Keratinocyte (primary cell): ENCODE results near the gene PCGF2. TPM values are rescaled to one million over a fixed set of nuclear protein-coding genes. Genes with fewer than 3 reads are reported as not detected.

Experiments
- DNase-seq: peaks from one replicate; pipeline ENCODE4 v3.0.0-alpha.2; 2011; ENCODE audit warnings: low read depth, missing footprints, low spot score
- FAIRE-seq: peaks from 2 replicates; lab custom pipeline; 2011; peaks lifted over from hg19 to GRCh38; lab: Jason Lieb, UNC
- H2AFZ ChIP-seq: 2 replicates; pipeline ENCODE4 v1.6.0; 2012; ENCODE audit warnings: low read length, control low read depth, inconsistent platforms; ENCODE audit not compliant: control insufficient read depth
- H3K27ac ChIP-seq: 2 replicates; pipeline ENCODE4 v1.5.1; 2011; ENCODE audit warnings: low read length; ENCODE audit not compliant: control insufficient read depth, insufficient read depth
- H3K27me3 ChIP-seq: 3 replicates; pipeline ENCODE4 v1.6.0; 2011; ENCODE audit warnings: low read length; ENCODE audit not compliant: control insufficient read depth, insufficient read depth; ENCODE audit errors: extremely low read depth
- H3K36me3 ChIP-seq, 2 experiments: 2 replicates in 1 of 2; 3 replicates in 1 of 2; pipeline ENCODE4 v1.5.1; 2011; ENCODE audit warnings: low read length in 2 of 2, mild to moderate bottlenecking in 1 of 2; ENCODE audit not compliant: control insufficient read depth in 2 of 2, insufficient read depth in 2 of 2; ENCODE audit errors: extremely low read depth in 1 of 2
- H3K4me1 ChIP-seq: 3 replicates; pipeline ENCODE4 v1.5.1; 2011; ENCODE audit warnings: low read length; ENCODE audit not compliant: control insufficient read depth, insufficient read depth; ENCODE audit errors: extremely low read depth
- H3K4me2 ChIP-seq: 3 replicates; pipeline ENCODE4 v1.6.0; 2011; ENCODE audit warnings: low read depth, low read length; ENCODE audit not compliant: control insufficient read depth, insufficient read depth; ENCODE audit errors: extremely low read depth
- H3K4me3 ChIP-seq, 3 experiments: fragments of 200-600 bp in 1 of 3; sonication (generic) in 1 of 3; 2 replicates in 2 of 3; 3 replicates in 1 of 3; pipeline ENCODE4 v1.5.1; 2011 to 2016; ENCODE audit warnings: low read length in 3 of 3, mild to moderate bottlenecking in 3 of 3, control low read depth in 2 of 3, inconsistent platforms in 1 of 3, low read depth in 1 of 3, mixed read lengths in 1 of 3, mixed run types in 1 of 3, moderate library complexity in 1 of 3; ENCODE audit not compliant: control insufficient read depth in 2 of 3, insufficient read depth in 2 of 3; ENCODE audit errors: extremely low read depth in 1 of 3
- H3K79me2 ChIP-seq: 2 replicates; pipeline ENCODE4 v1.6.0; 2012; ENCODE audit warnings: low read length; ENCODE audit not compliant: control insufficient read depth, insufficient read depth
- H3K9ac ChIP-seq: 3 replicates; pipeline ENCODE4 v1.6.0; 2011; ENCODE audit warnings: low read length; ENCODE audit not compliant: control insufficient read depth, insufficient read depth; ENCODE audit errors: extremely low read depth
- H3K9me1 ChIP-seq: 3 replicates; pipeline ENCODE4 v1.6.0; 2011; ENCODE audit warnings: low read length; ENCODE audit not compliant: control insufficient read depth, insufficient read depth; ENCODE audit errors: extremely low read depth
- H3K9me3 ChIP-seq: 2 replicates; pipeline ENCODE4 v1.5.1; 2012; ENCODE audit warnings: low read depth, low read length; ENCODE audit not compliant: control insufficient read depth
- H4K20me1 ChIP-seq: 3 replicates; pipeline ENCODE4 v1.6.0; 2011; ENCODE audit warnings: low read length; ENCODE audit not compliant: control insufficient read depth, insufficient read depth; ENCODE audit errors: extremely low read depth
- CTCF ChIP-seq, 3 experiments: IDR thresholded peaks in 1 of 3; conservative IDR thresholded peaks in 1 of 3; optimal IDR thresholded peaks in 1 of 3; 2 replicates in 2 of 3; 3 replicates in 1 of 3; pipeline versions ENCODE3 to v1.5.1; 2011; ENCODE audit warnings: low read length in 3 of 3, mild to moderate bottlenecking in 3 of 3, moderate library complexity in 2 of 3, control low read depth in 1 of 3, inconsistent platforms in 1 of 3; ENCODE audit not compliant: insufficient read depth in 2 of 3; ENCODE audit errors: extremely low read depth in 1 of 3
- EZH2 ChIP-seq: IDR thresholded peaks from one replicate; pipeline ENCODE4 v1.6.1; 2012; ENCODE audit warnings: inconsistent platforms, mild to moderate bottlenecking, low read length, moderate library complexity
- dilution Hi-C: fragments of 300-500 bp; cut with MboI; formaldehyde crosslinking; loops from one replicate; pipeline ENCODE4 v1.7.0; 2020; ENCODE audit warnings: low sequenced_read_pairs; ENCODE audit not compliant: extremely low pct_ligation_motif_present
- polyA plus RNA-seq, 5 experiments: library from polyadenylated mRNA; depleted of rRNA in 3 of 5; stranded (reverse) in 3 of 5; stranded (forward) in 1 of 5; unstranded in 1 of 5; fragments of >200 nt; gene quantifications; 1 replicate in 1 of 5; 2 replicates in 3 of 5; 3 replicates in 1 of 5; pipeline versions ENCODE4 v1.2.1 to v1.2.3, GENCODE V29; 2011 to 2012; ENCODE audit warnings: missing spikeins in 2 of 5, low read depth in 1 of 5, low replicate concordance in 1 of 5

PCGF2 gene
- polyA plus RNA-seq, 1 donor (not counting 4 experiments of a cell fraction or from before 2014, with no cell fraction given), result 4.1 TPM

- H3K27me3 ChIP-seq, result no peaks in the 10 kb centered on the region
- H3K4me2 ChIP-seq, result peak overlapping the region; percentile 87
- H3K27ac ChIP-seq, result no peak overlapping the region
- no peak overlapping the region for H3K9ac ChIP-seq
- no peaks in the 10 kb centered on the region for H3K9me3 ChIP-seq
- peak overlapping the region in 2 of 3 experiments; percentile 3 to 89 for H3K4me3 ChIP-seq
- FAIRE-seq, result no peak
- H3K9me1 ChIP-seq, result peaks cover 2% of the 10 kb centered on the region
- no peak overlapping the region for H2AFZ ChIP-seq
- peaks cover 12 to 13% of the 10 kb centered on the region in 2 experiments for H3K36me3 ChIP-seq
- H3K4me1 ChIP-seq, result peaks cover 20% of the 10 kb centered on the region
- peaks cover 58% of the 10 kb centered on the region for H3K79me2 ChIP-seq
- no peaks in the 10 kb centered on the region for H4K20me1 ChIP-seq
- dilution Hi-C loops, result no loop called here
- no peak for DNase-seq
- no peak for TF ChIP-seq EZH2
- TF ChIP-seq CTCF (optimal IDR thresholded peaks at IDR 0.05 in 1 of 3, IDR thresholded peaks at IDR 0.05 in 1 of 3, conservative IDR thresholded peaks at IDR 0.05 in 1 of 3; ENCODE audit: extremely low read depth in 1 of 3, insufficient read depth in 2 of 3, low read length in 3 of 3), result no peak
Observed at GRCh38 chr17:38797158-38797490, 49.0 kb upstream of the PCGF2 start.

- Histone ChIP-seq H3K4me2 (no peak overlapping the region), H3K4me3 (no peak overlapping the region), H2AFZ (no peak overlapping the region), H3K4me1 (peaks cover 20% of the 10 kb centered on the region), H3K27me3 (no peaks in the 10 kb centered on the region), H3K36me3 (peaks cover 8 to 9% of the 10 kb centered on the region in 2 experiments), H3K27ac (no peak overlapping the region), H4K20me1 (no peaks in the 10 kb centered on the region), H3K9ac (no peak overlapping the region), H3K9me1 (peaks cover 2% of the 10 kb centered on the region), H3K79me2 (peaks cover 62% of the 10 kb centered on the region), H3K9me3 (no peaks in the 10 kb centered on the region)
- DNase-seq (no peak), FAIRE-seq (no peak)
- dilution Hi-C loops, result no loop called here
- TF ChIP-seq CTCF (optimal IDR thresholded peaks at IDR 0.05 in 1 of 3, IDR thresholded peaks at IDR 0.05 in 1 of 3, conservative IDR thresholded peaks at IDR 0.05 in 1 of 3; ENCODE audit: extremely low read depth in 1 of 3, insufficient read depth in 2 of 3, low read length in 3 of 3), result no peak
- TF ChIP-seq EZH2, result no peak
Observed at GRCh38 chr17:38796451-38797157, 48.5 kb upstream of the PCGF2 start.
